GM21825 (cell line): ENCODE measurements around the gene TENT5A.

Experiments
- ATAC-seq: cut with Tn5 transposase; IDR thresholded peaks from one replicate; pipeline ENCODE4 v1.9.1; 2021; ENCODE audit warnings: mild to moderate bottlenecking, moderate library complexity; ENCODE audit not compliant: unreplicated experiment

The TENT5A gene

GRCh38 chr6:81772741-81773140 is 20.3 kb upstream of the TENT5A start:
- peak; percentile 99 for ATAC-seq

GRCh38 chr6:81771097-81771496 is 18.6 kb upstream of the TENT5A start:
- no peak for ATAC-seq

- ATAC-seq = no peak
Measured at GRCh38 chr6:81770381-81770780, 17.9 kb upstream of the TENT5A start.

- ATAC-seq = no peak
Measured at GRCh38 chr6:81769824-81770223, 17.3 kb upstream of the TENT5A start.

GRCh38 chr6:81768150-81768942 is 15.9 kb upstream of the TENT5A start:
- ATAC-seq = no peak

GRCh38 chr6:81767163-81767891 is 14.8 kb upstream of the TENT5A start:
- ATAC-seq = no peak

- peak; percentile 52 for ATAC-seq
Measured at GRCh38 chr6:81766482-81767069, 14.1 kb upstream of the TENT5A start.

GRCh38 chr6:81764531-81764930 is 12.1 kb upstream of the TENT5A start:
- ATAC-seq = no peak

GRCh38 chr6:81763968-81764367 is 11.5 kb upstream of the TENT5A start:
- ATAC-seq = no peak

- no peak for ATAC-seq
Measured at GRCh38 chr6:81763051-81763450, 10.6 kb upstream of the TENT5A start.

GRCh38 chr6:81762606-81763005 is 10.1 kb upstream of the TENT5A start:
- no peak for ATAC-seq

GRCh38 chr6:81762132-81762531 is 9.7 kb upstream of the TENT5A start:
- ATAC-seq = no peak

- no peak for ATAC-seq
Measured at GRCh38 chr6:81761197-81761596, 8.7 kb upstream of the TENT5A start.

GRCh38 chr6:81759782-81760181 is 7.3 kb upstream of the TENT5A start:
- no peak for ATAC-seq

- ATAC-seq = no peak
Measured at GRCh38 chr6:81758221-81758620, 5.7 kb upstream of the TENT5A start.

- ATAC-seq = no peak
Measured at GRCh38 chr6:81756690-81757089, 4.2 kb upstream of the TENT5A start.

- ATAC-seq = no peak
Measured at GRCh38 chr6:81755551-81755950, 3.1 kb upstream of the TENT5A start.

GRCh38 chr6:81754906-81755305 is 2.4 kb upstream of the TENT5A start:
- no peak for ATAC-seq

- no peak for ATAC-seq
Measured at GRCh38 chr6:81753711-81754577, 1.5 kb upstream of the TENT5A start.

GRCh38 chr6:81752921-81753710 is 635 bp upstream of the TENT5A start:
- peak; percentile 42 for ATAC-seq
